K562 (cell line): Measurements from ENCODE around the gene USP20. TPM values are rescaled to one million over a fixed set of nuclear protein-coding genes. Genes with fewer than 3 reads are reported as not detected.

ENCODE experiments used
- ATAC-seq: fragments of 200-7000 bp; cut with Tn5 transposase; 3 replicates; pipeline ENCODE4 v1.9.1; 2020; ENCODE audit warnings: moderate library complexity
- BruUV-seq: library from RNA; stranded (reverse); fragments of 400-500 nt; replicated peaks from 2 replicates; lab custom pipeline; 2021; lab: Mats Ljungman, UMichigan
- CTCF ChIA-PET: fragments of 300-600 bp; formaldehyde crosslinking; extraction: SDS; loops from one replicate; lab custom pipeline; 2021; ENCODE audit warnings: low intra/inter-chr PET ratio; lab: Yijun Ruan, JAX
- POLR2A ChIA-PET: fragments of 300-600, 350-650 bp; sonication (Branson Sonifier 250); formaldehyde crosslinking; extraction: SDS; loops from one replicate; lab custom pipeline; 2021; ENCODE audit warnings: antibody characterized with exemption, inconsistent platforms; lab: Yijun Ruan, JAX
- DNase-seq, 4 experiments: peaks; one replicate each; pipeline versions ENCODE4 v3.0.0 to v3.0.0-alpha.2; 2011 to 2018; ENCODE audit warnings: low spot score in 3 of 4, mixed read lengths in 3 of 4; ENCODE audit errors: extremely low read depth in 1 of 4
- FAIRE-seq: peaks from 2 replicates; lab custom pipeline; 2011; peaks lifted over from hg19 to GRCh38; lab: Jason Lieb, UNC
- H2AFZ ChIP-seq: 2 replicates; pipeline ENCODE4 v1.6.0; 2011; ENCODE audit warnings: low read depth, low read length, control low read depth, inconsistent platforms
- H3K27ac ChIP-seq: fragments of 200-600 bp; 3 replicates; pipeline ENCODE4 v1.8.0; 2011; ENCODE audit warnings: low read depth, mild to moderate bottlenecking, control low read depth, inconsistent platforms, low read length, moderate library complexity, mixed read lengths; ENCODE audit errors: extremely low read depth
- H3K27me3 ChIP-seq, 2 experiments: fragments of 300-600 bp in 1 of 2; 2 replicates in 1 of 2; 3 replicates in 1 of 2; pipeline versions ENCODE4 v1.6.0 to v1.8.0; 2011; ENCODE audit warnings: inconsistent platforms in 2 of 2, low read length in 2 of 2, mild to moderate bottlenecking in 1 of 2, mixed read lengths in 1 of 2, moderate library complexity in 1 of 2; ENCODE audit not compliant: control insufficient read depth in 2 of 2, insufficient read depth in 2 of 2
- H3K36me3 ChIP-seq: fragments of 300-600 bp; 3 replicates; pipeline ENCODE4 v1.8.0; 2011; ENCODE audit warnings: mild to moderate bottlenecking, low read length, inconsistent platforms; ENCODE audit not compliant: control insufficient read depth, insufficient read depth
- H3K4me1 ChIP-seq, 2 experiments: fragments of 200-600 bp in 1 of 2; replicated peaks in 1 of 2; 2 replicates in 1 of 2; 3 replicates in 1 of 2; pipeline versions ENCODE4 v1.5.1 to v1.8.0; 2011; ENCODE audit warnings: inconsistent platforms in 2 of 2, low read length in 2 of 2, mild to moderate bottlenecking in 1 of 2, mixed read lengths in 1 of 2, moderate library complexity in 1 of 2; ENCODE audit not compliant: control insufficient read depth in 2 of 2, insufficient read depth in 2 of 2
- H3K4me2 ChIP-seq: 2 replicates; pipeline ENCODE4 v1.6.1; 2011; ENCODE audit warnings: low read length, control low read depth, inconsistent platforms, mixed read lengths; ENCODE audit not compliant: insufficient read depth
- H3K4me3 ChIP-seq: fragments of 200-600 bp; sonication (generic), shearing (Covaris generic); 2 replicates; pipeline ENCODE4 v1.5.1; 2016; ENCODE audit warnings: control low read depth, inconsistent platforms
- H3K79me2 ChIP-seq: fragments of 200-600 bp; 3 replicates; pipeline ENCODE4 v1.8.0; 2011; ENCODE audit warnings: low read length, inconsistent platforms; ENCODE audit not compliant: control insufficient read depth, insufficient read depth
- H3K9ac ChIP-seq, 2 experiments: 2 replicates each; pipeline versions ENCODE4 v1.6.0 to v1.6.1; 2011; ENCODE audit warnings: low read depth in 2 of 2, low read length in 2 of 2, control low read depth in 1 of 2, inconsistent platforms in 1 of 2, mild to moderate bottlenecking in 1 of 2, mixed read lengths in 1 of 2; ENCODE audit not compliant: insufficient read depth in 1 of 2
- H3K9me1 ChIP-seq: one replicate; pipeline ENCODE4 v1.6.0; 2011; ENCODE audit warnings: inconsistent platforms, mild to moderate bottlenecking, low read length, moderate library complexity; ENCODE audit not compliant: control insufficient read depth, insufficient read depth
- H3K9me3 ChIP-seq: replicated peaks from 2 replicates; pipeline ENCODE4 v1.5.1; 2011; ENCODE audit warnings: low read depth, low read length, inconsistent platforms; ENCODE audit not compliant: control insufficient read depth, insufficient read depth
- H4K20me1 ChIP-seq: replicated peaks from 2 replicates; pipeline ENCODE4 v1.6.1; 2011; ENCODE audit warnings: low read length, inconsistent platforms, mixed read lengths; ENCODE audit not compliant: control insufficient read depth, insufficient read depth
- CHCHD3 ChIP-seq: fragments of 250-450 bp; sonication (Bioruptor Pico); IDR thresholded peaks from 2 replicates; pipeline ENCODE4 v2.1.2; 2022; ENCODE audit warnings: mild to moderate bottlenecking
- RBBP5 ChIP-seq: fragments of 200-600 bp; sonication (generic); IDR thresholded peaks from 2 replicates; pipeline ENCODE4 v1.6.1; 2012; ENCODE audit warnings: borderline replicate concordance, mild to moderate bottlenecking, low read length, control low read depth, inconsistent platforms; ENCODE audit not compliant: insufficient read depth, poor library complexity, severe bottlenecking
- SMAD4 ChIP-seq: fragments of 250-450 bp; sonication (Bioruptor Pico); conservative IDR thresholded peaks from 2 replicates; pipeline ENCODE4 v1.8.0; 2021; ENCODE audit warnings: inconsistent platforms, mild to moderate bottlenecking, moderate library complexity
- SP2 ChIP-seq: IDR thresholded peaks from 2 replicates; pipeline ENCODE4 v1.6.1; 2011; ENCODE audit warnings: mild to moderate bottlenecking, low read depth, low read length, moderate library complexity; ENCODE audit not compliant: poor library complexity, severe bottlenecking; ENCODE audit errors: extremely low read depth
- WGBS: fragments of 100-300 bp; shearing (Covaris generic); methylation state at CpG from one replicate; pipeline ENCODE4 v1.1.6; 2016; ENCODE audit warnings: low coverage, mixed read lengths; ENCODE audit not compliant: insufficient coverage; ENCODE audit errors: missing lambda C conversion rate; 5-methylcytosine and 5-hydroxymethylcytosine counted together
- in situ Hi-C: fragments of 300-500 bp; cut with MboI; formaldehyde crosslinking; loops from 4 replicates; pipeline ENCODE4 v1.15.0; 2018; ENCODE audit warnings: inconsistent platforms, mixed read lengths
- intact Hi-C: fragments of 100-400 bp; cut with micrococcal nuclease; formaldehyde crosslinking; loops from 2 replicates; pipeline ENCODE4 v1.14.2; 2022
- polyA plus RNA-seq, 8 experiments: library from polyadenylated mRNA; depleted of rRNA in 4 of 8; stranded (reverse) in 5 of 8; unstranded in 3 of 8; fragments of >200 nt; fragmentation: Nextera tagmentation in 2 of 8; fragmentation: Illumina TruSeq in 1 of 8; extraction: Ambion mirVana in 2 of 8; extraction: Trizol in 1 of 8; gene quantifications; 2 replicates each; pipeline versions ENCODE4 v1.2.1 to v1.2.3, GENCODE V29; 2011 to 2014; ENCODE audit warnings: inconsistent platforms in 1 of 8, missing spikeins in 1 of 8
- total RNA-seq, 7 experiments: library from RNA; depleted of rRNA in 6 of 7; stranded (reverse); fragments of >200 nt in 6 of 7; fragmentation: Illumina TruSeq in 2 of 7; extraction: Trizol in 2 of 7; gene quantifications; 2 replicates each; pipeline versions ENCODE4 v1.2.1 to v1.2.3, GENCODE V29; 2011 to 2021; ENCODE audit warnings: low replicate concordance in 1 of 7
- TF ChIP-seq, protein P1 (sequence below): fragments of 450-650 bp; IDR thresholded peaks from 2 replicates; pipeline ENCODE4 v1.6.1; 2016; ENCODE audit warnings: mild to moderate bottlenecking

The USP20 gene
- total and polyA plus RNA-seq, 9 of the 15 experiments (the other 6 are each of a cell fraction or from before 2014, with no cell fraction given) = 1.9 to 136 (median 49.1) TPM

DNA sequence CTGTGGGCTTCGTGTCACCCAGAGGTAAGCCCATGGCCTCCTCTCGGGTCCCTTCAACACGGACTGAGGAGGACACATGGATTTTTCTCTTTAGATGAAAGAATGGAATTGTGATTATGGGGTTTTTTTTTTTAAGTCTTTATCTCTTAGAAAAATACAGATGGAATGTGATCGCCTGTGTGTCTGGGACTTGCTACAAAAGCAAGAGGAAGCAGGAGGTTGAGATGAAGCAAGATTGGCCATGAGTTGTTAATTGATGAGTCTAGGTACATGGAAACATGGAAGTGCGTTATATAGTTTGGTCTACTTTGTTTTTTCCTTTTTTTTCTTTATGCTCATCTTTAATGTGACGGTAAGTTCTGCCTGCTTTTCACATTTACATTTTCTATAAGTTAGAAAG lies 14.6 kb downstream of the USP20 start:
- no peak for ATAC-seq
- H3K79me2 ChIP-seq = peaks cover 6% of the 10 kb centered on the region; the same call in 2 of the 3 replicates
- TF ChIP-seq SMAD4 (CRISPR knock-in tag) (no peak), SP2 (no peak), CHCHD3 (CRISPR knock-in tag) (no peak)
- H3K36me3 ChIP-seq = peaks cover 66% of the 10 kb centered on the region
- in situ Hi-C loops (no loop called here), intact Hi-C loops (no loop called here)
- WGBS = 88% methylated on average over 6 of the region's 6 CpGs
- DNase-seq = no peak
- peaks cover 0 to 4% of the 10 kb centered on the region in 2 experiments; a peak in 1 of 5 replicates for H3K4me1 ChIP-seq
- POLR2A ChIA-PET = interaction anchor here (3.8 to 7.5 kb wide), 2 partner anchors 12 to 13 kb away, joined by 39 to 91 read pairs; partner anchors contain the start of genes C9orf78 and USP20
- H3K9me3 ChIP-seq = no peaks in the 10 kb centered on the region
- 0 out of 4 replicates have a peak overlapping the region, but pooled peaks of 1 of the 2 experiments have one; percentile 9 for H3K9ac ChIP-seq
- no peak overlapping the region for H3K4me3 ChIP-seq
- FAIRE-seq = no peak
- H2AFZ ChIP-seq = no peak overlapping the region
- BruUV-seq = no TSS peak
- no peak overlapping the region for H3K27ac ChIP-seq
- H3K27me3 ChIP-seq = no peaks in the 10 kb centered on the region
- CTCF ChIA-PET = no interaction called here
- H4K20me1 ChIP-seq = no peaks in the 10 kb centered on the region
- no peak overlapping the region for H3K4me2 ChIP-seq
- no peaks in the 10 kb centered on the region for H3K9me1 ChIP-seq

DNA sequence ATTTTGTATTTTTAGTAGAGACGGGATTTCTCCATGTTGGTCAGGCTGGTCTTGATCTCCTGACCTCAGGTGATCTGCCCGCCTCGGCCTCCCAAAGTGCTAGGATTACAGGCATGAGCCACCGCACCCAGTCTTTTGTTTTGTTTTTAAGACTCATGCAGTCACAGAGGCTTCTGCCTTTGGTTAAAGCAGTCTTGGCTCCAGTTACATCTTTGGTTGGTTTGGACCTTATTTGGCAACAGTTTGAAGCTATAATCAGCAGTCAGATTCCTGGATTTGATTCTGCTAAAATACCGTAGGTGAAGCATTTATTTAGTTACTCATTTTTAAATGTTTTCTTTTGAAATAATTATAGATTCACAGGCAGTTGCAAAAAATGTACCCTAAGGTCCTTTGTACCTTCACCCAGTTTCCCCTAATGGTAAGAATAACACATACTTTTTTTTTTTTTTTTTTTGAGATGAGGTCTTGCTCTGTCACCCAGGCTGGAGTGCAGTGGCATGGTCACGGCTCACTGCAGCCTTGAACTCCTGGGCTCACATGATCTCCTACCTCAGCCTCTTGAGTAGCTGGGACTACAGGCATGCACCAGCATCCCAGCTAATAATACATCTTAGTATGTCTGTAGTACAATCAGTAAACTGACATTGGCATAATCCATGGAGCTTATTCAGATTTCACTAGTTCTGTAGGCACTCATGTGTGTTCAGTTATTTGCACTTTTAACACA lies 15.7 kb downstream of the USP20 start:
- POLR2A ChIA-PET = interaction anchor here (0.6 to 7.5 kb wide), 6 partner anchors 11 to 1666 kb away, joined by 3 to 91 read pairs (median 3); no protein-coding TSS in a partner anchor
- ATAC-seq = no peak
- H3K9ac ChIP-seq = no peak overlapping the region
- intact Hi-C loops (no loop called here), in situ Hi-C loops (no loop called here)
- H3K9me1 ChIP-seq = no peaks in the 10 kb centered on the region
- no peak overlapping the region for H2AFZ ChIP-seq
- 92% methylated on average over 6 of the region's 6 CpGs for WGBS
- no peaks in the 10 kb centered on the region for H3K27me3 ChIP-seq
- no peaks in the 10 kb centered on the region for H3K9me3 ChIP-seq
- no peak for FAIRE-seq
- peaks cover 6% of the 10 kb centered on the region; the same call in 2 of the 3 replicates for H3K79me2 ChIP-seq
- no peaks in the 10 kb centered on the region for H4K20me1 ChIP-seq
- H3K4me1 ChIP-seq = peaks cover 0 to 4% of the 10 kb centered on the region in 2 experiments; a peak in 2 of 5 replicates
- H3K27ac ChIP-seq = no peak overlapping the region
- H3K4me2 ChIP-seq = no peak overlapping the region
- no TSS peak for BruUV-seq
- CTCF ChIA-PET = interaction anchor here (0.7 kb wide), 1 partner anchor 24 kb away, joined by 3 read pairs; no protein-coding TSS in a partner anchor
- peaks cover 74% of the 10 kb centered on the region for H3K36me3 ChIP-seq
- no peak for DNase-seq
- H3K4me3 ChIP-seq = no peak overlapping the region
- TF ChIP-seq, protein P1, sequence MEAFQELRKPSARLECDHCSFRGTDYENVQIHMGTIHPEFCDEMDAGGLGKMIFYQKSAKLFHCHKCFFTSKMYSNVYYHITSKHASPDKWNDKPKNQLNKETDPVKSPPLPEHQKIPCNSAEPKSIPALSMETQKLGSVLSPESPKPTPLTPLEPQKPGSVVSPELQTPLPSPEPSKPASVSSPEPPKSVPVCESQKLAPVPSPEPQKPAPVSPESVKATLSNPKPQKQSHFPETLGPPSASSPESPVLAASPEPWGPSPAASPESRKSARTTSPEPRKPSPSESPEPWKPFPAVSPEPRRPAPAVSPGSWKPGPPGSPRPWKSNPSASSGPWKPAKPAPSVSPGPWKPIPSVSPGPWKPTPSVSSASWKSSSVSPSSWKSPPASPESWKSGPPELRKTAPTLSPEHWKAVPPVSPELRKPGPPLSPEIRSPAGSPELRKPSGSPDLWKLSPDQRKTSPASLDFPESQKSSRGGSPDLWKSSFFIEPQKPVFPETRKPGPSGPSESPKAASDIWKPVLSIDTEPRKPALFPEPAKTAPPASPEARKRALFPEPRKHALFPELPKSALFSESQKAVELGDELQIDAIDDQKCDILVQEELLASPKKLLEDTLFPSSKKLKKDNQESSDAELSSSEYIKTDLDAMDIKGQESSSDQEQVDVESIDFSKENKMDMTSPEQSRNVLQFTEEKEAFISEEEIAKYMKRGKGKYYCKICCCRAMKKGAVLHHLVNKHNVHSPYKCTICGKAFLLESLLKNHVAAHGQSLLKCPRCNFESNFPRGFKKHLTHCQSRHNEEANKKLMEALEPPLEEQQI = no peak
- TF ChIP-seq RBBP5 = no peak
